ENCODE measurements around the gene ACAD10.
"Not testable (repeated sequence)": the region's sequence is repeated elsewhere in the genome, so short reads cannot be mapped to it uniquely, and the experiment has no call there.

ACAD10 gene

DNA sequence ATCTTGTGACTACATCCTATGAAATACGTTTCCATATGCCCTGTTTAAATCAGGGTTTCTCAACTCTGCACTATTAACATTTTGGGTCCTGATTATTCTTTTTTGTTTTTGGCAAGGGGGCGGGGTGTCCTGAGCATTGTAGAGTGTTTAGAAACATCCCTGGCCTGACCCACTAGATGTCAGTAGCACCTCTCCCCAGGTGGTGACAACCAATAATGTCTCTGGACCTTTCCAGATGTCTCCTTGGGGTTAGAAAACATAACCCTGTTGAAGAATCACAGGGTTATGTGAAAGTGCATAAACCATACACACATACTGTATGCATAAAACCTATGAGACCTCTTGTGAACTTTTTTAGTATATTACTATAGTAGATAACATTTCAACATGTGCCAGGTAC is 1.4 kb downstream of the ACAD10 start:
- Histone ChIP-seq H3K27me3 (ENCODE audit: control insufficient read depth, insufficient read depth, low read length, poor library complexity, severe bottlenecking) (no peaks in the 10 kb centered on the region), H3K27ac (ENCODE audit: insufficient read depth, low read depth, low read length, poor library complexity, severe bottlenecking) (no peak overlapping the region), H3K4me1 (ENCODE audit: control insufficient read depth, insufficient read depth, low read length) (no peaks in the 10 kb centered on the region), H3K4me3 (ENCODE audit: insufficient read depth, low read depth, low read length) (peak overlapping the region; percentile 89), H3K36me3 (ENCODE audit: control insufficient read depth, insufficient read depth, low read length) (peaks cover under 1% of the 10 kb centered on the region), H3K9me3 (ENCODE audit: control insufficient read depth, low read length) (no peaks in the 10 kb centered on the region)
- WGBS, 2 experiments, result 88 to 91% methylated on average over 2 of the region's 2 CpGs

DNA sequence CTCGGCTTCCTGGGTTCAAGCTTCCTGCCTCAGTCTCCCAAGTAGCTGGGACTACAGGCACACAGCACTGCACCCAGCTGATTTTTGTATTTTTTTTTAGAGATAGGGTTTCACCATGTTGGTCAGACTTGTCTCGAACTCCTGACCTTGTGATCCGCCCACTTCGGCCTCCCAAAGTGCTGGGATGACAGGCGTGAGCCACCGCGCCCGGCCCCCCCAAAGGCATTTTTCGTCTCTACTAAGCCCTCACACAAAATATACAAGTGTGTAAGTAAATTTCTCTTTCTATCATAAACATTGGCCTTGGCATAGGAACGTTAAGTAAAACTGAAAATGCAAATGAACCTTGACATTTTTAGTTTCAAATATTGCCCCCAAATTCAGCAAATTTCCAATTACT is 2.1 kb downstream of the ACAD10 start:
- Histone ChIP-seq H3K27ac (ENCODE audit: insufficient read depth, low read depth, low read length, poor library complexity, severe bottlenecking) (no peak overlapping the region), H3K27me3 (ENCODE audit: control insufficient read depth, insufficient read depth, low read length, poor library complexity, severe bottlenecking) (no peaks in the 10 kb centered on the region), H3K9me3 (ENCODE audit: control insufficient read depth, low read length) (no peaks in the 10 kb centered on the region), H3K4me1 (ENCODE audit: control insufficient read depth, insufficient read depth, low read length) (no peaks in the 10 kb centered on the region), H3K36me3 (ENCODE audit: control insufficient read depth, insufficient read depth, low read length) (peaks cover 4% of the 10 kb centered on the region), H3K4me3 (ENCODE audit: insufficient read depth, low read depth, low read length) (no peak overlapping the region)
- 97 to 98% methylated on average over 10 of the region's 10 CpGs for WGBS, 2 experiments

DNA sequence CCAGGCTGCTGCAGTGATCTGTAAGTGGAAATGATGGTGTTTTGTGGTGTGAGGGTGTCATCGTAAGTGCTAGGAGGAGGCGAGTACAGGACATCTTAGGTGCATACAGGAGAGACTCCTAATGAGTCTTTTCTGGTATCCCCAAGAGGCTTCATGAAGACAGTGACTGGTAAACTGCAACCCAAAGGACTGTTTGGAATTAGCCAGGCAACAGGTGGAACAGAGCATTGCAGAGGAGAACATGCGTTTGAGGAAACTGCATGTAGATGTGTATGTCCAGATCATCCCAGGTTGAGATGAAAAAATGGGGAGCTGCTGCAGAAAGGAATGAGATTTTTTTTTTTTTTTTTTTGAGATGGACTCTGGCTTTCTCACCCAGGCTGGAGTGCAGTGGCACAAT is 5.4 kb downstream of the ACAD10 start:
- WGBS, 2 experiments, result 96 to 97% methylated on average over 3 of the region's 3 CpGs
- Histone ChIP-seq H3K27me3 (ENCODE audit: control insufficient read depth, insufficient read depth, low read length, poor library complexity, severe bottlenecking) (no peaks in the 10 kb centered on the region), H3K27ac (ENCODE audit: insufficient read depth, low read depth, low read length, poor library complexity, severe bottlenecking) (no peak overlapping the region), H3K4me1 (ENCODE audit: control insufficient read depth, insufficient read depth, low read length) (no peaks in the 10 kb centered on the region), H3K9me3 (ENCODE audit: control insufficient read depth, low read length) (no peaks in the 10 kb centered on the region), H3K36me3 (ENCODE audit: control insufficient read depth, insufficient read depth, low read length) (peaks cover 11% of the 10 kb centered on the region), H3K4me3 (ENCODE audit: insufficient read depth, low read depth, low read length) (no peak overlapping the region)

DNA sequence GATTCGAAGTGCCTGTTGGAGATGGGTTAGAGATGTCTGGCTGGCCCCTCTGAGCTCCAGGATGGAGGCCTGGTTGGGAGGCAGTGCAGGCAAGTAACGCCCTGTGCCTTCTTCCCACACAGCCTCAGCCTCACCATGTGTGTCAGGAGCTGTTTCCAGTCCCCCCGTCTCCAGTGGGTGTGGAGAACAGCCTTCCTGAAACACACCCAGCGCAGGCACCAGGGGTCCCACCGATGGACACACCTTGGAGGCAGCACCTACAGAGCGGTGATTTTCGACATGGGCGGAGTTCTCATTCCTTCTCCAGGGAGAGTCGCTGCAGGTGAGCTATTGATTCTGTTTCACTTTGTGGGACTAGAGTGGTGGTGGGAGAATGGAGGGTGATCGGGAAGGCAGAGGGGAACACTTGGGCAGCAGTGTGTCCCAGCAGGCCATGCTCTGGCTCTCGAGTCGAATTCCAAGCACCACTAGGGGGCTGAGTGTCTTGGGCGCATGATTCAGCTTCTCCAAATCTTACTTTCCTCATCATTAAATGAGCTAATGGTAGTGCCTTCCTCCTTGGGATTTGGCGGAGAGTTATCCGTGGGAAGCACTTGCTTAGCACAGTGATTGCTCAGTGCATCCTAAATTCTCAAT is 6.8 kb downstream of the ACAD10 start:
- peaks cover 11% of the 10 kb centered on the region for H3K36me3 ChIP-seq (ENCODE audit: control insufficient read depth, insufficient read depth, low read length)
- WGBS, 2 experiments, result 88 to 92% methylated on average over 15 of the region's 15 CpGs

DNA sequence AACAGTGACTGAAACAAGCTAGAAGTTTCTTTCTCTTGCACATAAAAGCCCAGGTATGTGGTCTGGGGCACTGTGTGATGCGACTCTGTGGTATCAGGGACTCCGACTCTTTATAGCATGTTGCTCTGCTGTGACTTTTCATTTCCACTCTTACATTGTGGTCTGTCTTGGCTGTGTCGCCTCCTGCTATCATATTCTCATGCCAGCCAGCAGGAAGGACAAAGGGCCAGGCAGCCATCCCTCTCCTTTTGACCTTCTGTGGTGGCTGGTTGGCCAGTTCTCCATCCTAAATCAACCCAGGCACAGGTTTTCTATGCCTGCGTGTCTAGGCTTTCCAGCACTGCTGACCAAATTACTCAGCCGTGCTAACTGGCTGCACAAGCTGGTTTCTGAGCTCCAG is 8.0 kb downstream of the ACAD10 start:
- Histone ChIP-seq H3K27ac (ENCODE audit: insufficient read depth, low read depth, low read length, poor library complexity, severe bottlenecking) (no peak overlapping the region), H3K9me3 (ENCODE audit: control insufficient read depth, low read length) (no peaks in the 10 kb centered on the region), H3K4me3 (ENCODE audit: insufficient read depth, low read depth, low read length) (no peak overlapping the region), H3K27me3 (ENCODE audit: control insufficient read depth, insufficient read depth, low read length, poor library complexity, severe bottlenecking) (no peaks in the 10 kb centered on the region), H3K4me1 (ENCODE audit: control insufficient read depth, insufficient read depth, low read length) (no peaks in the 10 kb centered on the region), H3K36me3 (ENCODE audit: control insufficient read depth, insufficient read depth, low read length) (peaks cover 11% of the 10 kb centered on the region)
- WGBS, 2 experiments, result 93 to 96% methylated on average over 5 of the region's 5 CpGs

More for the DNA sequence above, 6.8 kb downstream of the ACAD10 start:
- Histone ChIP-seq H3K4me3 (ENCODE audit: insufficient read depth, low read depth, low read length) (no peak overlapping the region), H3K27ac (ENCODE audit: insufficient read depth, low read depth, low read length, poor library complexity, severe bottlenecking) (no peak overlapping the region), H3K4me1 (ENCODE audit: control insufficient read depth, insufficient read depth, low read length) (no peaks in the 10 kb centered on the region), H3K9me3 (ENCODE audit: control insufficient read depth, low read length) (no peaks in the 10 kb centered on the region), H3K27me3 (ENCODE audit: control insufficient read depth, insufficient read depth, low read length, poor library complexity, severe bottlenecking) (no peaks in the 10 kb centered on the region)

DNA sequence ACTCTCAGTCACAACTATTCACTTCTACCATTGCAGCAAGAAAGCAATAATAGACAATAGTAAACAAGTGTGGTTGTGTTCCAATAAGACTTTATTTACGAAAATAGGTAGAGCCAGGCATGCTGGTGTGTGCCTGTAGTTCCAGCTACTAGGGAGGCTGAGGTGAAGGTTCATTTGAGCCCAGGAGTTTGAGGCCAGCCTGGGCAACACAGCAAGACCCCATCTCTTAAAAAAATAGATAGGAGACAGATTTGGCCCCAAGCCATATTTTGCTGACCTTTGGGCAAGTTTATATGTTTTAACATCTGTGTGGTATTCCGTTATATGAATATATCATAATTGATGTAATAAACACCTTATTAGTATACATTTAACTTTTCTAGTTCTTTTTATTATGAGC is 14.1 kb downstream of the ACAD10 start:
- 96 to 100% methylated on average over 1 of the region's 2 CpGs for WGBS, 2 experiments
- no peak overlapping the region for H3K27ac ChIP-seq (ENCODE audit: insufficient read depth, low read depth, low read length, poor library complexity, severe bottlenecking)
- peaks cover 15% of the 10 kb centered on the region for H3K36me3 ChIP-seq (ENCODE audit: control insufficient read depth, insufficient read depth, low read length)
- no peaks in the 10 kb centered on the region for H3K27me3 ChIP-seq (ENCODE audit: control insufficient read depth, insufficient read depth, low read length, poor library complexity, severe bottlenecking)
- no peak overlapping the region for H3K4me3 ChIP-seq (ENCODE audit: insufficient read depth, low read depth, low read length)
- no peaks in the 10 kb centered on the region for H3K9me3 ChIP-seq (ENCODE audit: control insufficient read depth, low read length)
- no peaks in the 10 kb centered on the region for H3K4me1 ChIP-seq (ENCODE audit: control insufficient read depth, insufficient read depth, low read length)

DNA sequence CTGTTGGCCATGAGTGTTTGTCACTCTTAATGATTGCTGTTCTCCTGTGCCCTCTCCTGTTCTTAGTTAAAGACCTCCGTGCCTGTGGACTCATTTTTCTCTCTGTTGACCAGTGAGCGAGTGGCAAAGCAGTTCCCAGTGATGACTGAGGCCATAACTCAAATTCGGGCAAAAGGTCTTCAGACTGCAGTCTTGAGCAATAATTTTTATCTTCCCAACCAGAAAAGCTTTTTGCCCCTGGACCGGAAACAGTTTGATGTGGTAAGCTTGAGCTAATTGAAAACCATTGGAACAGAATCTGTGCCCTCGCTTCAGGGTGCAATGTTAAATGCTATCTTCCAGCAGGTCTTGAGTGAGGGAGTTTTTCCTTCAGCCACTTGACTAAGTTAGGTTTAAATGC is 19.8 kb downstream of the ACAD10 start:
- Histone ChIP-seq H3K36me3 (ENCODE audit: control insufficient read depth, insufficient read depth, low read length) (peaks cover 17% of the 10 kb centered on the region), H3K9me3 (ENCODE audit: control insufficient read depth, low read length) (no peaks in the 10 kb centered on the region), H3K27me3 (ENCODE audit: control insufficient read depth, insufficient read depth, low read length, poor library complexity, severe bottlenecking) (no peaks in the 10 kb centered on the region), H3K4me3 (ENCODE audit: insufficient read depth, low read depth, low read length) (no peak overlapping the region), H3K4me1 (ENCODE audit: control insufficient read depth, insufficient read depth, low read length) (no peaks in the 10 kb centered on the region), H3K27ac (ENCODE audit: insufficient read depth, low read depth, low read length, poor library complexity, severe bottlenecking) (no peak overlapping the region)
- WGBS, 2 experiments, result 95% methylated on average over 5 of the region's 5 CpGs

DNA sequence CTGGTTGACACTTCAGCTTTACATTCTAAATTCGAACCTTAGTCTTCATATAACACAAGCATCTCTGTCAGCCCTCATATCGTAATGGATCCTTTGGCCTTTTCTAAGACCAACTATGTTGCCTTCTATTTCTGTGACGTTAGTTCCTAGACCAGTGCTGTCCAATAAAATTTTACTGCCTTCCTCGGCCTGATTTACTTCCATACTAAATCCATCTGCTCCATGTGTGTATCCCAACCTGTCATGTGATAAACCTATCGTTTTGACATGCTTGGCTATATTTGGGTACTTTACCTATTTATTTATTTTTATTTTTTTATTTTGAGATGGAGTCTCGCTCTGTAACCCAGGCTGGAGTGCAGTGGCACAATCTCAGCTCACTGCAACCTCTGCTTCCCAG is 20.3 kb downstream of the ACAD10 start:
- Histone ChIP-seq H3K36me3 (ENCODE audit: control insufficient read depth, insufficient read depth, low read length) (peaks cover 19% of the 10 kb centered on the region), H3K27me3 (ENCODE audit: control insufficient read depth, insufficient read depth, low read length, poor library complexity, severe bottlenecking) (no peaks in the 10 kb centered on the region), H3K9me3 (ENCODE audit: control insufficient read depth, low read length) (no peaks in the 10 kb centered on the region), H3K4me1 (ENCODE audit: control insufficient read depth, insufficient read depth, low read length) (no peaks in the 10 kb centered on the region), H3K27ac (ENCODE audit: insufficient read depth, low read depth, low read length, poor library complexity, severe bottlenecking) (no peak overlapping the region), H3K4me3 (ENCODE audit: insufficient read depth, low read depth, low read length) (no peak overlapping the region)
- WGBS, 2 experiments, result 92 to 93% methylated on average over 5 to 6 of the region's 6 CpGs

DNA sequence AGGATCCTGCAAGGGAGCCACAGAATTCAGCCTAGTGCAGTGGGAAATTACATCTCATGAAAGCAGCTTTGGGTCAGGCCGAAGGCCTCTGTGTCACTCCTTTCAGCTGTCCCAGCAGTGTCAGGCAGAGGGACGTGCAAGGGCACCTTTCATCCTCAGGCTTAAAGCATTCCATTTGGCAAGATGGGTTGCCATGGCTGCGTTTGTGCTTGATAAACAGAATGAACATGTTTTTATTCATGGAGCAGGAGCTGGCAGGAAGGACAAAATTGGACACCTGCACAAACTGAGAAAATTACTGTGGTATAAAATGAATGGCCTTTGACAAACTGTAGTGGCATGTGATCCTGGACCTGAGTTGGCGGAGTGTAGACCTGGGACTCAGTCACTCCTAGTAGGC is 29.4 kb downstream of the ACAD10 start:
- Histone ChIP-seq H3K9me3 (ENCODE audit: control insufficient read depth, low read length) (no peaks in the 10 kb centered on the region), H3K27ac (ENCODE audit: insufficient read depth, low read depth, low read length, poor library complexity, severe bottlenecking) (peak overlapping the region; percentile 26), H3K4me3 (ENCODE audit: insufficient read depth, low read depth, low read length) (no peak overlapping the region), H3K27me3 (ENCODE audit: control insufficient read depth, insufficient read depth, low read length, poor library complexity, severe bottlenecking) (no peaks in the 10 kb centered on the region), H3K36me3 (ENCODE audit: control insufficient read depth, insufficient read depth, low read length) (peaks cover 38% of the 10 kb centered on the region), H3K4me1 (ENCODE audit: control insufficient read depth, insufficient read depth, low read length) (no peaks in the 10 kb centered on the region)
- 91 to 92% methylated on average over 4 of the region's 4 CpGs for WGBS, 2 experiments

DNA sequence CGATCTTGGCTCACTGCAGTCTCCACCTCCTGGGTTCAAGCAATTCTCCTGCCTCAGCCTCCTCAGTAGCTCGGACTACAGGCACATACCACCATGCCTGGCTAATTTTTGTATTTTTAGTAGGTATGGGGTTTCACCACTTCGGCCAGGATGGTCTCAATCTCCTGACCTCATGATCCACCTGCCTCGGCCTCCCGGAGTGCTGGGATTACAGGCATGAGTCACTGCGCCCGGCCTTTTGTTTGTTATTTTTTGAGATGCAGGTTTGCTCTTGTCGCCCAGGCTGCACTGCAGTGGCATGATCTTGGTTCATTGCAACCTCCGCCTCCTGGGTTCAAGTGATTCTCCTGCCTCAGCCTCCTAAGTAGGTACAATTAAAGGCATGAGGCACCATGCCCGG is 33.5 kb downstream of the ACAD10 start:
- not testable (repeated sequence) for H3K27ac ChIP-seq (ENCODE audit: insufficient read depth, low read depth, low read length, poor library complexity, severe bottlenecking); H3K4me3 ChIP-seq (ENCODE audit: insufficient read depth, low read depth, low read length); H3K9me3 ChIP-seq (ENCODE audit: control insufficient read depth, low read length); H3K27me3 ChIP-seq (ENCODE audit: control insufficient read depth, insufficient read depth, low read length, poor library complexity, severe bottlenecking); H3K4me1 ChIP-seq (ENCODE audit: control insufficient read depth, insufficient read depth, low read length)
- peaks cover 27% of the 10 kb centered on the region for H3K36me3 ChIP-seq (ENCODE audit: control insufficient read depth, insufficient read depth, low read length)
- 94 to 95% methylated on average over 10 of the region's 10 CpGs for WGBS, 2 experiments

DNA sequence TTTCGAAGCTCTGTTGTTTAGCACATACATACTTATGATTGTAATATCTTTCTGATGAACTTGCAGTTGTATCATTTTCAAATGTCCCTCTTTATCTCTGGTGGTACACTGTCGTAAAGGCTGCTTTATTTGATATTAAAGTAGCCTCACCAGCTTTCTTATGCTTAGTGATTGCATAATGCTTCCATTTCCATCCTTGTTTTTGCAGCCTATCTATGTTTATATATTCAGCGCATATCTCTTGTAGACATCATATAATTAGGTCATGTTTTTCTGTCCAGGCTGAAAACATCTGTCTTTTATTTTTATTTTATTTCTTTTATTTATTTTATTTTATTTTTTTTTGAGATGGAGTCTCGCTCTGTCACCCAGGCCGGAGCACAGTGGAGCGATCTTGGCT is 34.6 kb downstream of the ACAD10 start:
- peaks cover 27% of the 10 kb centered on the region for H3K36me3 ChIP-seq (ENCODE audit: control insufficient read depth, insufficient read depth, low read length)
- H3K4me3 ChIP-seq (ENCODE audit: insufficient read depth, low read depth, low read length), result no peak overlapping the region
- no peaks in the 10 kb centered on the region for H3K27me3 ChIP-seq (ENCODE audit: control insufficient read depth, insufficient read depth, low read length, poor library complexity, severe bottlenecking)
- 91 to 97% methylated on average over 4 to 5 of the region's 6 CpGs for WGBS, 2 experiments
- H3K9me3 ChIP-seq (ENCODE audit: control insufficient read depth, low read length), result no peaks in the 10 kb centered on the region
- no peaks in the 10 kb centered on the region for H3K4me1 ChIP-seq (ENCODE audit: control insufficient read depth, insufficient read depth, low read length)
- H3K27ac ChIP-seq (ENCODE audit: insufficient read depth, low read depth, low read length, poor library complexity, severe bottlenecking), result no peak overlapping the region
